Measurements from ENCODE around the gene SEL1L.
"Not testable (repeated sequence)": the region's sequence is repeated elsewhere in the genome, so short reads cannot be mapped to it uniquely, and the experiment has no call there.

SEL1L gene

DNA sequence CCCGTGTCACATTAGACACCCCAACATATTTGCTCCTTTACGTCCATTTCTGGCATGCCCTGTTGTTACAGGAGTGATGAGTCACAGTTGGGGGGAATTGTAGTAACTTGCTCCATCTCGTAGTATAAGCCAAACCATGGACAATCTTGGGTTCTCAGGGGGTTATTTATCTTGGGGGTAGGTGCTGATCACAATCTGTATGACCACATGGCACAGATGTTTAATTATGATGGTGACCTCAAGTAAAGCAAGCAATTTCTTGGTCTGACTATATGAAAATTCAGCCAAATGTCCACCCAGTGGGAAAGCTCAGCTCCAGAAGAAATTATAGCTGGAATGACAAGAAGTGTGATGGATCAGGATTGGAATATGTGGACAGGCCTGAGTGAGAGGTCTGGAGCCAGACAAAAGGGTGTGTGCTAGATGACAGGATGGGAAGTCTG is 101.4 kb downstream of the SEL1L start:
- Histone ChIP-seq H3K79me2 (ENCODE audit: insufficient read depth, low read length) (no peaks in the 10 kb centered on the region), H2AFZ (ENCODE audit: low read depth, low read length, severe bottlenecking) (no peak overlapping the region), H3K9me3 (ENCODE audit: insufficient read depth, low read length) (no peaks in the 10 kb centered on the region), H3F3A (ENCODE audit: insufficient read depth) (no peaks in the 10 kb centered on the region), H3K9ac (ENCODE audit: low read length) (no peak overlapping the region), H3K27ac (ENCODE audit: low read depth, low read length) (no peak overlapping the region), H4K20me1 (ENCODE audit: low read depth, low read length) (no peaks in the 10 kb centered on the region), H3K36me3 (ENCODE audit: low read length) (no peaks in the 10 kb centered on the region), H3K4me2 (ENCODE audit: low read depth, low read length, poor library complexity, severe bottlenecking) (no peak overlapping the region), H3K9me2 (replicated peaks; ENCODE audit: insufficient read depth, low read length) (no peaks in the 10 kb centered on the region), H3K4me3 (ENCODE audit: insufficient read depth, low read length, poor library complexity, severe bottlenecking) (no peak overlapping the region), H3K27me3 (ENCODE audit: low read length) (no peaks in the 10 kb centered on the region)
- TF ChIP-seq, protein P1, sequence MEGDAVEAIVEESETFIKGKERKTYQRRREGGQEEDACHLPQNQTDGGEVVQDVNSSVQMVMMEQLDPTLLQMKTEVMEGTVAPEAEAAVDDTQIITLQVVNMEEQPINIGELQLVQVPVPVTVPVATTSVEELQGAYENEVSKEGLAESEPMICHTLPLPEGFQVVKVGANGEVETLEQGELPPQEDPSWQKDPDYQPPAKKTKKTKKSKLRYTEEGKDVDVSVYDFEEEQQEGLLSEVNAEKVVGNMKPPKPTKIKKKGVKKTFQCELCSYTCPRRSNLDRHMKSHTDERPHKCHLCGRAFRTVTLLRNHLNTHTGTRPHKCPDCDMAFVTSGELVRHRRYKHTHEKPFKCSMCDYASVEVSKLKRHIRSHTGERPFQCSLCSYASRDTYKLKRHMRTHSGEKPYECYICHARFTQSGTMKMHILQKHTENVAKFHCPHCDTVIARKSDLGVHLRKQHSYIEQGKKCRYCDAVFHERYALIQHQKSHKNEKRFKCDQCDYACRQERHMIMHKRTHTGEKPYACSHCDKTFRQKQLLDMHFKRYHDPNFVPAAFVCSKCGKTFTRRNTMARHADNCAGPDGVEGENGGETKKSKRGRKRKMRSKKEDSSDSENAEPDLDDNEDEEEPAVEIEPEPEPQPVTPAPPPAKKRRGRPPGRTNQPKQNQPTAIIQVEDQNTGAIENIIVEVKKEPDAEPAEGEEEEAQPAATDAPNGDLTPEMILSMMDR (IDR thresholded peaks at IDR 0.05; ENCODE audit: insufficient read depth, low read length, poor library complexity, severe bottlenecking): no peak
- no peak for TF ChIP-seq EZH2phosphoT487 (conservative IDR thresholded peaks at IDR 0.05; ENCODE audit: low read length)

DNA sequence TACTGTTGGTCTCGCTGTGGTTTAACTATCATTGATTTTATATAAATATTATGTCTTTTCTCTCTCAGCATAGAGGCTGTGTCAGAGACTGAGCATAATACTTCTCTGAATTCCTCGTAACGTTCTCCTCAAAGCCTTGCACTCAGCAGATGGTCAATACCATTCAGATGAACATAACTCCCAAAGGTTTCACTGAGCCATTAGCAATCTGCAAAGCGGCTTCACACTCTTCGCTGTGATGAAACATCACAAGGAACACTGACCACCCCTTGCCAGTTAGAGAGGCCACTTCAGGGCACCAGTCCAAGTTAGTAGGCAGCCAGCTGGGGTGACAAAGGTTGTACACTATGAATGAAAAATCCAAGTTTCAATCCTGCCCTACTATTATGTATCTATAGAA is 103.4 kb downstream of the SEL1L start:
- no peaks in the 10 kb centered on the region for H3K9me3 ChIP-seq (ENCODE audit: insufficient read depth, low read length)
- H3K9me2 ChIP-seq (replicated peaks; ENCODE audit: insufficient read depth, low read length): no peaks in the 10 kb centered on the region
- H2AFZ ChIP-seq (ENCODE audit: low read depth, low read length, severe bottlenecking): no peak overlapping the region
- no peaks in the 10 kb centered on the region for H3K36me3 ChIP-seq (ENCODE audit: low read length)
- no peaks in the 10 kb centered on the region for H3K27me3 ChIP-seq (ENCODE audit: low read length)
- TF ChIP-seq, protein P1 (IDR thresholded peaks at IDR 0.05; ENCODE audit: insufficient read depth, low read length, poor library complexity, severe bottlenecking): no peak
- TF ChIP-seq EZH2phosphoT487 (conservative IDR thresholded peaks at IDR 0.05; ENCODE audit: low read length): no peak
- H3K79me2 ChIP-seq (ENCODE audit: insufficient read depth, low read length): no peaks in the 10 kb centered on the region
- H3K4me2 ChIP-seq (ENCODE audit: low read depth, low read length, poor library complexity, severe bottlenecking): no peak overlapping the region
- H3K4me3 ChIP-seq (ENCODE audit: insufficient read depth, low read length, poor library complexity, severe bottlenecking): no peak overlapping the region
- H3K9ac ChIP-seq (ENCODE audit: low read length): no peak overlapping the region
- H3K27ac ChIP-seq (ENCODE audit: low read depth, low read length): no peak overlapping the region
- no peaks in the 10 kb centered on the region for H3F3A ChIP-seq (ENCODE audit: insufficient read depth)
- no peaks in the 10 kb centered on the region for H4K20me1 ChIP-seq (ENCODE audit: low read depth, low read length)

DNA sequence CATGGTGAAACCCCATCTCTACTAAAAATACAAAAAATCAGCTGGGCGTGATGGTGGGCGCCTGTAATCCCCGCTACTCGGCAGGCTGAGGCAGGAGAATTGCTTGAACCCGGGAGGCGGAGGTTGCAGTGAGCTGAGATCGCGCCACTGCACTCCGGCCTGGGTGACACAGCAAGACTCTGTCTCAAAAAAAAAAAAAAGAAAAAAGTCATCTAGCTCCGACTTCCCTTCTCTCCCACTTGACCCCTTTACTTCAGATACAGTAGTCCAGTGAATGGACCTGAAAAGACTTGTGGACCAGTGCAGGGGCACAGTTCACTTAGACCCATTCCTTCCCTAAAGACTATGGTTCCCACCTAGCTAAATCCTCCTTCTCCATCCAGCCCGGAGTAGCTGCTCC is 103.9 kb downstream of the SEL1L start:
- not testable (repeated sequence) for H3K4me3 ChIP-seq (ENCODE audit: insufficient read depth, low read length, poor library complexity, severe bottlenecking); H3K9me3 ChIP-seq (ENCODE audit: insufficient read depth, low read length); H2AFZ ChIP-seq (ENCODE audit: low read depth, low read length, severe bottlenecking)

DNA sequence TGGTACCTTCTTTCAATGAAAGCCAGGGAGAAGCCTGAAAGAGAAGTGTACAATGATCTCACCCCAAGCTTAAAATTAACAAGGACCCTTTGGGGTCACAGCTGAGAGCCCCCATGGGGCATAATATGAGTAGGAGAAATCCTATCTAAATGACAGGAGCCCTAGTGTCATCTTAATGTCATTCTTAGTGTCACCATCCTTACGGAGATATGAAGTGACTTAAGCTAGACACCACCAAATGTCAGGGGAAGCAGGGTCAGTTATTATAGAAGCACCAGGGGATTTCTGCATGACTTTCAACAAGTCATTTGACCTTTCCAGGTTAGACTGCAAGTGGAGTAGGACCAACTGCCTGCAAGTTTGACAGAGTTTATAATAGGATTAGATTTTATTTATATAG is 104.6 kb downstream of the SEL1L start:
- H2AFZ ChIP-seq (ENCODE audit: low read depth, low read length, severe bottlenecking): no peak overlapping the region
- no peaks in the 10 kb centered on the region for H4K20me1 ChIP-seq (ENCODE audit: low read depth, low read length)
- no peaks in the 10 kb centered on the region for H3K36me3 ChIP-seq (ENCODE audit: low read length)
- no peak overlapping the region for H3K4me3 ChIP-seq (ENCODE audit: insufficient read depth, low read length, poor library complexity, severe bottlenecking)
- no peaks in the 10 kb centered on the region for H3K9me2 ChIP-seq (replicated peaks; ENCODE audit: insufficient read depth, low read length)
- H3K79me2 ChIP-seq (ENCODE audit: insufficient read depth, low read length): no peaks in the 10 kb centered on the region
- TF ChIP-seq, protein P1 (IDR thresholded peaks at IDR 0.05; ENCODE audit: insufficient read depth, low read length, poor library complexity, severe bottlenecking): no peak
- TF ChIP-seq EZH2phosphoT487 (conservative IDR thresholded peaks at IDR 0.05; ENCODE audit: low read length): no peak
- no peaks in the 10 kb centered on the region for H3K27me3 ChIP-seq (ENCODE audit: low read length)
- no peak overlapping the region for H3K27ac ChIP-seq (ENCODE audit: low read depth, low read length)
- H3K9ac ChIP-seq (ENCODE audit: low read length): no peak overlapping the region
- no peaks in the 10 kb centered on the region for H3F3A ChIP-seq (ENCODE audit: insufficient read depth)
- H3K4me2 ChIP-seq (ENCODE audit: low read depth, low read length, poor library complexity, severe bottlenecking): no peak overlapping the region
- H3K9me3 ChIP-seq (ENCODE audit: insufficient read depth, low read length): no peaks in the 10 kb centered on the region

More for the DNA sequence above, 103.9 kb downstream of the SEL1L start:
- H3K27me3 ChIP-seq (ENCODE audit: low read length); H3K79me2 ChIP-seq (ENCODE audit: insufficient read depth, low read length); H3K36me3 ChIP-seq (ENCODE audit: low read length); H4K20me1 ChIP-seq (ENCODE audit: low read depth, low read length); H3F3A ChIP-seq (ENCODE audit: insufficient read depth); H3K27ac ChIP-seq (ENCODE audit: low read depth, low read length); H3K9ac ChIP-seq (ENCODE audit: low read length); H3K4me2 ChIP-seq (ENCODE audit: low read depth, low read length, poor library complexity, severe bottlenecking); H3K9me2 ChIP-seq (replicated peaks; ENCODE audit: insufficient read depth, low read length): not testable (repeated sequence)
